ENCODE measurements around the gene PRKCE.

PRKCE gene

DNA sequence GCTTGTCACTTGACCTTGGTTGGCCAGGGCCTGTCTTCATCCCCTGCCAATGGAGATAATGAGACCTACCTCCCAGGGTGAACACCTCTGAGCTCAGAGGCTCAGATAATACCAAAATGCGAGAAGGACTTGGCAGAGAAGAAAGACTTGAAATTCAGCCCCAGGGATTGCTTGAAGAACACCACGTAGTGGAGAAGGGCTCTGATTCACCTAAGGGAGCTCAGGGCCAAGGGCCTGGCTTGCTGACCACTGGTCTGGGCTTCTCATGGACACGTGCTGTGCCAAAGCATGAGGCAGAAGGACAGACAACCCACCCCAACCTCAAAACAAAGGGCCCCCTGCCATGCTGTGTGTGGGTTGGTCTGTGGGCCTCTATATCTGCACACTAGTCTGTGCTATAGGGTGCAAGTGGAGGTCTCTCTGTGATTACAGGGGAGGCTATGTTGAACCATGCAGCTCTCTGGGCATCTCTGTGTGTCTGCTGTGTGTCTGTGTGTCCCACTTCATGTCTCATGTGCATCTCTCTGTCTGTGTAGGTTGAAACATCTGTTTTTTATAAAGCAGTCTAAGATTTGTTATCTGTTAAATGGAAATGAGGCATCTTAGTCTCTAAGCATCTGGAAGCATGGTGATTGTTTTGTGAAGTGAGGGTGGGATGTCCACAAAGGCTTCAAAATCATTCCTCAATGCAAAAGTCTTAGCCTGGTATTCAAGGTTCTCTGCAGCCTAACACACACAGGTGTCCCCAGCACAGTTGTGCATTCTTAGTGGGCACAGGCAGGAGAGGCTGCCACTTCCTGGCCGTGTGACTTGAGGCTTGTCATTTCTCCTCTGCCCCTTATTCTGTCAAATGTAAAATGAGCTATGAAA lies 584.8 kb downstream of the PRKCE start:
- TF ChIP-seq SUZ12 (IDR thresholded peaks at IDR 0.05; ENCODE audit: extremely low read depth, insufficient read depth, insufficient read length) (no peak), YY1 (IDR thresholded peaks at IDR 0.05; ENCODE audit: insufficient read depth, insufficient read length) (no peak), ZNF274 (IDR thresholded peaks at IDR 0.05; ENCODE audit: low read depth, low read length) (no peak)
- no peaks in the 10 kb centered on the region for H3K9me3 ChIP-seq (ENCODE audit: insufficient read depth, low read length)
- no peak overlapping the region for H3K9ac ChIP-seq (ENCODE audit: insufficient read length, low read depth)
- H3K4me1 ChIP-seq (ENCODE audit: insufficient read depth, insufficient read length) = peaks cover 11% of the 10 kb centered on the region
- DNase-seq (ENCODE audit: low read depth, low spot score) = no peak
- H3K27me3 ChIP-seq (ENCODE audit: insufficient read depth, insufficient read length) = no peaks in the 10 kb centered on the region
- no peaks in the 10 kb centered on the region for H3K36me3 ChIP-seq (ENCODE audit: insufficient read depth, insufficient read length, low read length)
- H3K4me3 ChIP-seq (ENCODE audit: insufficient read length, low read depth) = no peak overlapping the region

DNA sequence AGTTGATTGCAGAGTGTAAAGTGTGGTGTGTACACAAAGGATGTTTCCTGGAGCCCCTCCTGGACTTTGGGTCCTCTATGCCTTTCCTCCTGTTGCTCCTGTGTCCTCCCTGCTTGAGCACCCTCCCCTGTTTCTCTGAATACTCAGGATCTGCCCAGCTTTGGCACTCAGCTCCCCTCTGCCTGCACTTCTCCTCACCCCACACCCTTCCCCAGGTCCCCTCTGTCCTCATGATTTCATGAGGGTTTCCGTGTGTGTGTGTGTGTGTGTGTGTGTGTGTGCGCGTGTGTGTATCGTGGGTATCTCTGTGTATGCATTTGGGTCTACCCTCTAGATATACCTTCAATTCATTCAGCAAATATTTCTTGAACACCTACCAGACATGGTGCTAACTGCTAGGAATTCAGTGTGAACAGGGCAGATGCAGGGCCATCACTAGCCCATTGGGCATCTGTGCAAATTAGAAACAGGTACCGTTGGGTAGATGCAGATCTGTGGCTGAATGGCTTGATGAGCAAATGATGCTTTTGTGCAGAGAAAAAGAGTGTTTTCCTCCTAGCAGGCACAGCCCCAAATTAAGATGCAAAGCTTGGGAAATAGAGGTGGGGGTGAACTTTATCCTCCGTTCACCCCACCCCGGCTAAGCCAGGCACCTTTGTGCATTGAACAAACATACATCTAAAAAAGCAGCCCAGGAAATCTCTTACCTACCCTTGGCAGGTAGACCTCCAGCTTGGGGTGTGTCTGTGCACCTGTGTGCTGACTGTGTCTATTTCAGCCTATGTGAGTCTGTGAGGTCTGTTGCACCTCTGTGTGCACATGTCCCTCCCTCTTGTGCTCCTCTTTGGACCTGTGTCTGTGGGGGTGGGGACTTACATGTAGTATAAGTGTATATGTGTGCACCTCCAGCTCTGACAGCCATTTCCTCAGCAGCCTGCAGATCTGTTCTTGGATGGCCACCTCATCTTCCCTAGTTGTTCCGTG lies 585.7 kb downstream of the PRKCE start:
- no peaks in the 10 kb centered on the region for H3K9me3 ChIP-seq (ENCODE audit: insufficient read depth, low read length)
- TF ChIP-seq SUZ12 (IDR thresholded peaks at IDR 0.05; ENCODE audit: extremely low read depth, insufficient read depth, insufficient read length) (no peak), ZNF274 (IDR thresholded peaks at IDR 0.05; ENCODE audit: low read depth, low read length) (no peak), YY1 (IDR thresholded peaks at IDR 0.05; ENCODE audit: insufficient read depth, insufficient read length) (no peak)
- DNase-seq (ENCODE audit: low read depth, low spot score) = no peak

More for the DNA sequence above, 585.7 kb downstream of the PRKCE start:
- H3K4me3 ChIP-seq (ENCODE audit: insufficient read length, low read depth) = no peak overlapping the region
- no peaks in the 10 kb centered on the region for H3K36me3 ChIP-seq (ENCODE audit: insufficient read depth, insufficient read length, low read length)
- H3K27me3 ChIP-seq (ENCODE audit: insufficient read depth, insufficient read length) = no peaks in the 10 kb centered on the region
- no peak overlapping the region for H3K9ac ChIP-seq (ENCODE audit: insufficient read length, low read depth)
- peaks cover 11% of the 10 kb centered on the region for H3K4me1 ChIP-seq (ENCODE audit: insufficient read depth, insufficient read length)

All from NT2/D1 (cell line).